H1 (cell line): ENCODE data around the gene FES. TPM values are rescaled to one million over a fixed set of nuclear protein-coding genes. Genes with fewer than 3 reads are reported as not detected.

Source experiments
- BACH1 ChIP-seq: IDR thresholded peaks from 2 replicates; pipeline ENCODE4 v1.6.1; 2012; ENCODE audit warnings: low read length, improper control_type of control experiment
- CHD1 ChIP-seq: IDR thresholded peaks from 2 replicates; pipeline ENCODE4 v1.6.1; 2012; ENCODE audit warnings: low read depth, low read length, improper control_type of control experiment
- CREB1 ChIP-seq: IDR thresholded peaks from 2 replicates; pipeline ENCODE4 v1.6.1; 2012; ENCODE audit warnings: inconsistent platforms
- EP300 ChIP-seq, 2 experiments: IDR thresholded peaks; 1 replicate in 1 of 2; 2 replicates in 1 of 2; pipeline ENCODE4 v1.6.1; 2011 to 2012; ENCODE audit warnings: low read depth in 2 of 2, low read length in 2 of 2, mild to moderate bottlenecking in 2 of 2, borderline replicate concordance in 1 of 2, inconsistent platforms in 1 of 2, moderate library complexity in 1 of 2
- EZH2 ChIP-seq: fragments of 200-600 bp; sonication (generic); IDR thresholded peaks from 2 replicates; pipeline ENCODE4 v1.7.1; 2012; ENCODE audit warnings: low read depth, mild to moderate bottlenecking, moderate library complexity, low read length, inconsistent platforms; ENCODE audit not compliant: severe bottlenecking
- RFX5 ChIP-seq: IDR thresholded peaks from 2 replicates; pipeline ENCODE4 v1.6.1; 2011; ENCODE audit warnings: low read depth, low read length, improper control_type of control experiment, borderline replicate concordance
- ZNF274 ChIP-seq: IDR thresholded peaks from 2 replicates; pipeline ENCODE4 v1.7.0; 2012; ENCODE audit warnings: low read length, borderline replicate concordance; ENCODE audit errors: extremely low read depth
- polyA plus RNA-seq, 7 experiments: library from polyadenylated mRNA; depleted of rRNA in 3 of 7; stranded (reverse) in 5 of 7; unstranded in 2 of 7; fragments of >200 nt in 5 of 7; fragments of 200-250 nt in 2 of 7; gene quantifications; 1 replicate in 5 of 7; 2 replicates in 1 of 7; 4 replicates in 1 of 7; pipeline versions ENCODE4 v1.2.1 to v1.2.3, GENCODE V29; 2011 to 2013; ENCODE audit warnings: missing spikeins in 2 of 7, mixed read lengths in 2 of 7
- total RNA-seq: library from RNA; stranded (reverse); fragmentation: NEBNext Ultra II Directional; extraction: Animal tissue kit (Norgen Biotek cat#: 25700); gene quantifications from 2 replicates; pipeline ENCODE4 v1.2.1, GENCODE V29; 2021

The FES gene
- total and polyA plus RNA-seq, 2 of the 8 experiments (the other 6 are each of a cell fraction or from before 2014, with no cell fraction given) = 8.5 to 8.6 TPM

DNA sequence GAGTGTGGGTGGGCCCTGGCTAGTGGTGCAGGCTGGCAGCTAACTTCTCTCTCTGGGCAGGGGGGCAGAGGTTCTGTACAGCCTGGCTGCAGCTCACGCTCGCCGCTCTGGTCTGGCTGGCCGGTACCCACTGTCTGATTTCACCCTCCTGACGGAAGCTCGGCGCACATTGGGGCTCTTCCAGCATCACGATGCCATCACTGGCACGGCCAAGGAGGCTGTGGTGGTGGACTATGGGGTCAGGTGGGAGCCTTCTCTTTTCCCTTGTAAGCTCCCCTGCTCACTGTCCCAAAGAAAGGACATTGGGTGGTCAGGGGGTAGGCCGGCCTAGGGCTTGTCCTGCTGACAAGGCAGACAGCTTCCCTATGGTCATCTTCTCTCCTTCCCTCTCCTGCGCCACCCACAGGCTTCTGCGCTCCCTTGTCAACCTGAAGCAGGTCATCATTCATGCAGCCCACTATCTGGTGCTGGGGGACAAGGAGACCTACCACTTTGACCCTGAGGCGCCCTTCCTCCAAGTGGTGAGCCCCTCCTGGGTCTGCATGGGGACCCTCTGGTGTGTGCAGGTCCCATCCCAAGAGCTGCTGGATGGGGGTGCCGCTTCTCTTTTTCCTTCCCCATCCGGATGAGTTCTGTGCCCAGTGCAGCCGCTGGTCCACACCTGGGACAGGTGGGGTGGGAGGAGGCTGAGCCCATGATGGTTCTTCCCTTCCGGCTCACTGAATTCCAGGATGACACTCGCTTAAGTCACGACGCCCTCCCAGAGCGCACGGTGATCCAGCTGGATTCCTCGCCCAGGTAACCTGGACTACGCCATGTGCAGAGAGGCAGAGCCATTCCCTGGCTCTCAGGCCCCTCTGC, 26.4 kb downstream of the FES start (continued):
- no peak for TF ChIP-seq CHD1
- no peak for TF ChIP-seq EP300 (IDR thresholded peaks at IDR 0.05; ENCODE audit: borderline replicate concordance in 1 of 2, low read depth in 2 of 2, low read length in 2 of 2)
- no peak for TF ChIP-seq CREB1
- TF ChIP-seq ZNF274 = no peak
- no peak for TF ChIP-seq EZH2
- TF ChIP-seq BACH1 = no peak
- no peak for TF ChIP-seq RFX5
